GM12875 (cell line): ENCODE measurements around the gene PTPRC.

Experiments
- H3K4me3 ChIP-seq: one replicate; pipeline ENCODE4 v1.5.1; 2011; ENCODE audit warnings: low read depth, low read length, control low read depth
- CTCF ChIP-seq: IDR thresholded peaks from 2 replicates; pipeline ENCODE4 v1.5.1; 2011; ENCODE audit warnings: low read depth, mild to moderate bottlenecking, control low read depth, inconsistent platforms, low read length, moderate library complexity, borderline replicate concordance; ENCODE audit not compliant: insufficient read depth

Gene PTPRC

GRCh38 chr1:198686069-198686728, 47.4 kb downstream of the PTPRC start:
- TF ChIP-seq CTCF = no peak
- no peak overlapping the region for H3K4me3 ChIP-seq

GRCh38 chr1:198687429-198687828, 48.6 kb downstream of the PTPRC start:
- TF ChIP-seq CTCF = no peak
- H3K4me3 ChIP-seq = no peak overlapping the region

GRCh38 chr1:198691063-198691462, 52.2 kb downstream of the PTPRC start:
- no peak for TF ChIP-seq CTCF
- no peak overlapping the region for H3K4me3 ChIP-seq

- no peak overlapping the region for H3K4me3 ChIP-seq
- TF ChIP-seq CTCF = no peak
These were observed 54.5 kb downstream of the PTPRC start for GRCh38 chr1:198693321-198693720.

GRCh38 chr1:198694542-198694941, 55.7 kb downstream of the PTPRC start:
- no peak for TF ChIP-seq CTCF
- H3K4me3 ChIP-seq = no peak overlapping the region

GRCh38 chr1:198696211-198696610, 57.4 kb downstream of the PTPRC start:
- H3K4me3 ChIP-seq = no peak overlapping the region
- no peak for TF ChIP-seq CTCF

- no peak for TF ChIP-seq CTCF
- no peak overlapping the region for H3K4me3 ChIP-seq
These were observed 60.6 kb downstream of the PTPRC start for GRCh38 chr1:198699167-198700015.
